ENCODE results near the gene BRD8. TPM values are rescaled to one million over a fixed set of nuclear protein-coding genes. Genes with fewer than 3 reads are reported as not detected.

Gene BRD8
- total RNA-seq, 1 donor from 2014 or later = 25.7 TPM

GRCh38 chr5:138103319-138103637 lies 75.2 kb downstream of the BRD8 start:
- no peak for DNase-seq (ENCODE audit: low read depth, low spot score)

GRCh38 chr5:138102454-138103318 lies 75.7 kb downstream of the BRD8 start:
- DNase-seq (ENCODE audit: low read depth, low spot score) = no peak

GRCh38 chr5:138096997-138097828 lies 81.2 kb downstream of the BRD8 start:
- DNase-seq (ENCODE audit: low read depth, low spot score) = no peak

- DNase-seq (ENCODE audit: low read depth, low spot score) = no peak
Observed at GRCh38 chr5:138096363-138096762, 82.1 kb downstream of the BRD8 start.

- no peak for DNase-seq (ENCODE audit: low read depth, low spot score)
Observed at GRCh38 chr5:138095100-138095907, 83.1 kb downstream of the BRD8 start.

GRCh38 chr5:138093036-138093435 lies 85.4 kb downstream of the BRD8 start:
- DNase-seq (ENCODE audit: low read depth, low spot score) = no peak

GRCh38 chr5:138092301-138092700 lies 86.1 kb downstream of the BRD8 start:
- no peak for DNase-seq (ENCODE audit: low read depth, low spot score)

GRCh38 chr5:138091685-138092084 lies 86.7 kb downstream of the BRD8 start:
- DNase-seq (ENCODE audit: low read depth, low spot score) = no peak

Other genes with a start within 250 kb of the BRD8 start
- gene FAM13B, start 145.6 kb downstream of the BRD8 start, total RNA-seq = 10.4 and 17.0 TPM in 2 replicates
- not detected in 2 replicates for gene WNT8A, start 94.6 kb downstream of the BRD8 start, total RNA-seq
- 1.1 and 1.2 TPM in 2 replicates for gene NME5, start 39.2 kb downstream of the BRD8 start, total RNA-seq
- 47.2 and 125 TPM in 2 replicates for gene KIF20A, start 482 bp upstream of the BRD8 start, total RNA-seq
- 32.9 and 41.1 TPM in 2 replicates for gene CDC23, start 34.7 kb upstream of the BRD8 start, total RNA-seq
- gene GFRA3, start 96.0 kb upstream of the BRD8 start, total RNA-seq = not detected in 2 replicates
- gene CDC25C, start 153.2 kb upstream of the BRD8 start, total RNA-seq = 6.0 and 15.5 TPM in 2 replicates
- gene FAM53C, start 159.6 kb upstream of the BRD8 start, total RNA-seq = 30.7 and 30.8 TPM in 2 replicates
- gene KDM3B, start 174.1 kb upstream of the BRD8 start, total RNA-seq = 47.4 and 52.0 TPM in 2 replicates